SK-N-SH (cell line): ENCODE measurements around the gene CCNF.

ENCODE experiments used
- ELF1 ChIP-seq: IDR thresholded peaks from 2 replicates; pipeline ENCODE4 v1.4.0; 2012
- MXI1 ChIP-seq: IDR thresholded peaks from 2 replicates; pipeline ENCODE4 v1.6.1; 2012; ENCODE audit warnings: mild to moderate bottlenecking, low read depth, low read length, improper control_type of control experiment
- SIN3A ChIP-seq: IDR thresholded peaks from 2 replicates; pipeline ENCODE4 v1.6.1; 2012; ENCODE audit warnings: low read depth, mild to moderate bottlenecking, low read length, moderate library complexity, borderline replicate concordance
- YY1 ChIP-seq: IDR thresholded peaks from 2 replicates; pipeline ENCODE4 v1.4.0; 2012; ENCODE audit warnings: low read depth, mild to moderate bottlenecking
- TF ChIP-seq, protein P1 (sequence below): fragments of 200-600 bp; sonication (generic); IDR thresholded peaks from 2 replicates; pipeline ENCODE4 v1.6.1; 2017; ENCODE audit warnings: antibody characterized with exemption, mild to moderate bottlenecking, moderate library complexity

DNA sequence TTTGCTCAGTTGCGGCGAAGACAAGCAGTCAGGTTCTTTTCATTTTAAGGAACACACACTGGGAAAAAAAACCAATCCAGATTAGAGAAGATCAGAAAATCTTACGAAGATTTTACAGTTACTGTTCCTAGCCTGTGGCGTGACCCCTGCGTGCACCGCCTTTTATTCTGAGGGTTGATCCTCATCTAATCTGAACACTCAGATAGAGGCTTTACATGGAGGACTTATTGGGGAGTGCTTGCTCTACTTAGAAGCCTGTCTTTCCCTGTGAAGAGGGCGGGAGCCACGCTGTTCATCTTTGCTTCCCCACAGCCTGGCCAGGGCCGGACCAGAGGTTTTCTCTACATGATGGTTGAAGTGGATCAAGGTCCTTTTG lies 47.1 kb downstream of the CCNF start:
- no peak for TF ChIP-seq MXI1
- TF ChIP-seq, protein P1, sequence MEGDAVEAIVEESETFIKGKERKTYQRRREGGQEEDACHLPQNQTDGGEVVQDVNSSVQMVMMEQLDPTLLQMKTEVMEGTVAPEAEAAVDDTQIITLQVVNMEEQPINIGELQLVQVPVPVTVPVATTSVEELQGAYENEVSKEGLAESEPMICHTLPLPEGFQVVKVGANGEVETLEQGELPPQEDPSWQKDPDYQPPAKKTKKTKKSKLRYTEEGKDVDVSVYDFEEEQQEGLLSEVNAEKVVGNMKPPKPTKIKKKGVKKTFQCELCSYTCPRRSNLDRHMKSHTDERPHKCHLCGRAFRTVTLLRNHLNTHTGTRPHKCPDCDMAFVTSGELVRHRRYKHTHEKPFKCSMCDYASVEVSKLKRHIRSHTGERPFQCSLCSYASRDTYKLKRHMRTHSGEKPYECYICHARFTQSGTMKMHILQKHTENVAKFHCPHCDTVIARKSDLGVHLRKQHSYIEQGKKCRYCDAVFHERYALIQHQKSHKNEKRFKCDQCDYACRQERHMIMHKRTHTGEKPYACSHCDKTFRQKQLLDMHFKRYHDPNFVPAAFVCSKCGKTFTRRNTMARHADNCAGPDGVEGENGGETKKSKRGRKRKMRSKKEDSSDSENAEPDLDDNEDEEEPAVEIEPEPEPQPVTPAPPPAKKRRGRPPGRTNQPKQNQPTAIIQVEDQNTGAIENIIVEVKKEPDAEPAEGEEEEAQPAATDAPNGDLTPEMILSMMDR = no peak
- no peak for TF ChIP-seq ELF1
- TF ChIP-seq SIN3A = no peak
- no peak for TF ChIP-seq YY1
